Islet of Langerhans (tissue), 1 donor: ENCODE measurements around the gene REM2.

Experiments used
- FAIRE-seq: peaks from one replicate; lab custom pipeline; 2011; peaks lifted over from hg19 to GRCh38; lab: Jason Lieb, UNC

The REM2 gene, protein sequence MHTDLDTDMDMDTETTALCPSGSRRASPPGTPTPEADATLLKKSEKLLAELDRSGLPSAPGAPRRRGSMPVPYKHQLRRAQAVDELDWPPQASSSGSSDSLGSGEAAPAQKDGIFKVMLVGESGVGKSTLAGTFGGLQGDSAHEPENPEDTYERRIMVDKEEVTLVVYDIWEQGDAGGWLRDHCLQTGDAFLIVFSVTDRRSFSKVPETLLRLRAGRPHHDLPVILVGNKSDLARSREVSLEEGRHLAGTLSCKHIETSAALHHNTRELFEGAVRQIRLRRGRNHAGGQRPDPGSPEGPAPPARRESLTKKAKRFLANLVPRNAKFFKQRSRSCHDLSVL

DNA sequence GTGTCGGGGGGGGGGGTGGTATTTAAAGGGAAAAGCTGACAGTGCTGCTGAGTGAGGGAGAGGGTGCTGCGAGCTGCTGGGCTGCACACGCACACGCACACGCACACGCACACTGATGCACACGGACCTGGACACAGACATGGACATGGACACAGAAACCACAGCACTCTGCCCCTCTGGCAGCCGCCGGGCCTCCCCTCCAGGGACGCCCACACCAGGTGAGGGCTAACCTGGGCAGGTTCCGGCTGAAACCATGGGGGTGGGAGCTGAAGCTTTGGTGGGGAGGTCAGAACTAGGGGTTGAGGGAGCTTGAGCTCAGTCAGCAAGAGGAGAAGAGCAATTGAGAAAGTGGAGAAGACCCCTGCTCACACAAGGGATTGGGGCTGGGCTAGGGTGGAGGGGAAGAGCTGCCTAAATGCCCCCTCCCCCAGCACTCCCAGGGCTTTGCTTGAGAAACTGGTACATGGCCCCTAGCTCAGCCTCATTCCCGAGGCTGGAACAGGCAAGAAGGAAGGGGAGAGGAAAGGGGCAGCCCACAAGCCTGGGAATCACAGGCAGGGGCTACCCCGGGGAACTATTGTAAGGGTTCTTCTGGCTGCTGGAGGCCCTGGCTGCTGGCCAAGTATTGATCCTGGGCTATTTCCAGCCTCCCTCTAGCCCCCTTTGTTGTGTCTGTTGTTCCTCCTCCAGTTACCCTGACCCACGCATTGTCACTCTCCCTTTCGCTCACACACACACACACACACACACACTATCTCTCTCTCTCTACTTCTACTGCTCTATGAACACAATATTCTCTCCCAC is at the start of gene REM2:
Gene REM2 (plus strand): TSS at position 50 of the 804 bp plus-strand sequence. CDS start 66 bp downstream, at position 116.
- FAIRE-seq = no peak

DNA sequence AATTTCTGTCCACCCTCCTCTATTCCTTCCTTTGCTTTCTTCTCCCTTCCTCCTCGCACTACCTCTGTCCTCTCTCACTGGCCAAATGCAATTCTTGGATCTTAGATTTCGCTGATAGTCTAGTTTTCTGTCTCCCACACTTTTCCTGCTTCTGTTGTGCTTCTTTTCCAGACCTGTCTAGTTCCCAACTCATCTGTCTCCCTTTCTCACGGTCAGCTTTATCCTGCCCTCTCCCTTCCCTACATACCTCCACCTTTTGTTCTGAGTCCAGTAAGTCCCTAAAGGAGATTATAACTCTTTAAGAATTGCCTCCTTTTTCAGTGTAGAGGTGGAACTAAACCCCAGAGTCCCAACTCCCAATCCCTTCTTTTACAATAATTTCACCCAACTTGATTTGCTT is 47.5 kb upstream of the REM2 start:
- no peak for FAIRE-seq

DNA sequence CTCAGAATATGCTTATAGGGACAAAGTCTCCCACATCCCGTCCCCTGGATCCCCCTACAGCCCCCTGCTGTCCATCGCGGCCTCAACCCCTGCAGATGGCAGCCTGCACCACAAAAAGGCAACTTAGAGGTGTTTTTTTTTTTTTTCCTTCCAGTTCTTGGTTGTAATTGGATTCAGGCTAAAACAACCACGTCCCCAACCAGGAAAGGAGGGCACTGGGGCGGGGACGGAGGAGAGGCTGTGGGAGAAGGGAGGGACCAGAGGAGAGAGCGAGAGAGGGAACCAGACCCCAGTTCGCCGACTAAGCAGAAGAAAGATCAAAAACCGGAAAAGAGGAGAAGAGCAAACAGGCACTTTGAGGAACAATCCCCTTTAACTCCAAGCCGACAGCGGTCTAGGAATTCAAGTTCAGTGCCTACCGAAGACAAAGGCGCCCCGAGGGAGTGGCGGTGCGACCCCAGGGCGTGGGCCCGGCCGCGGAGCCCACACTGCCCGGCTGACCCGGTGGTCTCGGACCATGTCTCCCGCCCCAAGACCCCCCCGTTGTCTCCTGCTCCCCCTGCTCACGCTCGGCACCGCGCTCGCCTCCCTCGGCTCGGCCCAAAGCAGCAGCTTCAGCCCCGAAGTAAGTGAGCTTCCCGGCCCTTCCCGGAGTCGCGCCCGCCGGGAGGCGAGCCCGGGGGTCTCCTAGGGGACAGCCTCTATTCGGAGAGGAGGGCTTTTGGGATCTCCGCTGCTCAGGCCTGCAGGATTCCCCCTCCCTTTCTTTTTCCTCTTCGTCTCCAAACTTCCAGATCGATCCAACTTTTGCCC is 46.5 kb upstream of the REM2 start, which contains the start of gene MMP14:
Gene MMP14 (plus strand): TSS at position 285 of the 813 bp plus-strand sequence. CDS start 233 bp downstream, at position 518.
- FAIRE-seq = no peak

DNA sequence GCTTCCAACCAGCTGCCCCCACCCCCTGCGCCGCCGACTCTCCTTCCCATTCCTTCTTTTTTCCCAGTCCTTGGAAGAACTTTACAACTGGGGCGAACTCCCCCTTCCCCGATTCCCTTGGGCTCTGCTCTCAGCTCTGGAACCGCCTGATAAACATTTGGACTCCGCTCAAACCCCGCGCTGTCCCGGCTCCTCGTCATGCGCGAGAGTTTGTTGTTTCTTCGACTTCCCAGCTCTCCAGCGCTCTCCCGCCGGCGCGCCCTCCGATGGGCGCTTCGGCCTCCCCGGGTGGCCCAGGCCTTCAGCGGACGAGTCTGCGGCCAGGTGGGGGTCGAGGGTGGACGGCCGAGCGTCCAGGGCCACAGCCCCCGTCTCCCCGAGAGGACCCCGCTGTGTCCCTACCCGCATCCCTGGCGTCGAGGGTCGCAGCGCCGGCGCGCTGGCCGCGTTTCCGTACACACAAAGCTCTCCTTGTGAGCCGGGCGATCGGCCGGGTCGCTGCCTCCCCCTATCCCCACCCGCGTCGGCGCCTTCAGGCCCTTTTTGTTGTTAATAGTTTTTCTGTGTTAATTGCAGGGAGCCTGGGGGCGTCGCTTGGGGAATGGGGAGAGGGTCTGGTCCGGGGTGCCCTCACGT is 45.8 kb upstream of the REM2 start:
- FAIRE-seq = no peak

DNA sequence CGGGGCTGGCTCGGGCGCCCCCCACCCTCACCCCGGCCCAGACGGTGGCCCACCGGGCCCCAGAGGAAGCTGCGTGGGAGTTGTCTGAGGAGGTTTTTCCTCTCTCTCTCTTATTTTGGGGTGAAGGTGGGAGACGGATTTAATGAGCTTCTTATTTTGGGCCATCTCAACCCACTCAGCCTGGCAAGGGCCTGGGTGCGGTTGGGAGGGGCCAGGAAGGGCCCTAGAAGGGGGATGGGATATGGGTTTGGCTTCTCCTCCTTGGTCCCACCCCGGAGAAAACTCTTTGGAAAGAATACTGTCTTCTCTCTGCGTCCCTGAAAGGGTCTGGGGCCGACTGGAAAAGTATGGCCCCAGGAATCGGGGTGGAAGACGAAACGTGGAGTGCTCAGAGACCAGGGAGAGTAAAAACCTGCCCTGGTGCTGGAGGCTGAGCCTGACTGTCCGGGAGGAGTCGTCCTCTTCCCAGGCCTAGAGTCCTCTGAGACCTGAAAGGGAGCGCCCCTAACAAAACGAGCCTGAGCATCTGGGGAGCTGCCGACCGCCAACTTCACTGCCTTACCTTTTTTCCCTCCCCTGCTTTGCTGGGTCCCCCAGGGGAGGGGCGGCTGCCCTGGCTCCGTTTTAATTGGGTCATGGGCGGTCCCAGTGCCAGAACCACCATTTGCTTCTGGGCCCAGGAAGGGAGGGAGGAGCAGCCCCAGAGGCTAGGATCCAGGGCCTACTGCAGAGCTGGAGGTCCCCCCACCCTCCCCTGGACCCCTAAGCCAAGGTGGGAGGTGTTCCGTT is 45.1 kb upstream of the REM2 start:
- no peak for FAIRE-seq

DNA sequence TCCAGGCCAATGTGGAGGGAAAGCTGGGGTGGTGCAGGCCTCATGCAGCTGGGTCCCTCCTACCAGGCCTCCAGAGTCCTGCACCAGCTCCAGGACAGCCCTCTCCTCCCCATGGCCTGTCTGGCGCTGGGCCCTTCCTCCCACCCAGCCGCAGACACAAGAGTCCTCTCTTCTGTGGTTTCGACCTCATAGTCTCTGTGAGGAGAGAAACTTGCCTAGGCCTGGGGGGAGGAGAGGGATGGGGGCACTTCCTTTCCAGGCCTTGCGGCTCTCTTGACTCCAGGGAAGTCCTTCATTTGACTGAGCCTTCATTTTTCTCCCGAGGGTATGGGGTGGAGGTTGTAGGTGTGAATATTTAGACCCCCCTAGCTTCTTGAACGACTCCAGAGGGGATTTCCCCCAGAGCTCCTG is 44.4 kb upstream of the REM2 start:
- no peak for FAIRE-seq

DNA sequence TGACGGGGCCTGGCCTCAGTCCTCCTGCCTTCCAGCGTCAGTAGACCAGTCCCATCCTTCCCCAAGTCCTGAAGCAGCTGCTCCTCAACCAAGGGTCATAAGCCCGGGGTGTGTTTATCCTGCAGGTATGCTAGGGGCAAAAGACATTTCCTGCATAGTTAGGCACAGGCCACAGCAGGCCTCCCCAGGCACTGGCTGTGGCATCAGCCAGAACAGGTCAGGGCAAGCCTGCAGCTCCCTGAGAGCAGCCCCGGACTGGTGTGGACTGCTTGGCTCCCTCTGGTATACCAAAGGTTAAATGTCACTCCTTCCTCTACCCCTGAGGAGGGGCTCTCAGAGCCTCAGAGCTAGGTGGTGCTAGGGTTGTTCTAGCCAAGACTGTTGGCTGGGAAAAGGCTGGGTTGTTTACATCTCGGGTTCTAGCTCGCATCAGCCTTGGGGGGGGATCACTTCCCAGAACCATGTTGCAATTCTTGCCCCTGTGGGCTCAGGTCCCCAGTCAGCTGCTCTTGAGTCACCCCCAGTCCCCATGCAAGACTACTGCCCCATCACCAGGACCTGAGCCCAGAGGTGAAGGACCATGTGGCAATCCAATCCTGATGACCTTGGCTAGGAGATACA is 43.8 kb upstream of the REM2 start:
- no peak for FAIRE-seq

DNA sequence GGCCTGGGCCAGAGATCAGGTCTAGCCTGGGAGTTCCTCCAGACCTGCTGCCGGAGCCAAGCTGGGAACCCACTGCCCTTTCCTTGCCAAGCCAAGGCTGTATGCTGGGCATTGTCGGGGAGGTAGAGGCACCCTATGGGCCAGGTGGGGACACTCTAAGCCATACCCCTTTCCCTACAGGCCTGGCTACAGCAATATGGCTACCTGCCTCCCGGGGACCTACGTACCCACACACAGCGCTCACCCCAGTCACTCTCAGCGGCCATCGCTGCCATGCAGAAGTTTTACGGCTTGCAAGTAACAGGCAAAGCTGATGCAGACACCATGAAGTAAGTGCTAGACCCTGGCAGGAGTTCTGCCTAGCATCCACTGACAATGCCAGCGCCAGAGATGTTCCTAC is 41.7 kb upstream of the REM2 start:
- no peak for FAIRE-seq

DNA sequence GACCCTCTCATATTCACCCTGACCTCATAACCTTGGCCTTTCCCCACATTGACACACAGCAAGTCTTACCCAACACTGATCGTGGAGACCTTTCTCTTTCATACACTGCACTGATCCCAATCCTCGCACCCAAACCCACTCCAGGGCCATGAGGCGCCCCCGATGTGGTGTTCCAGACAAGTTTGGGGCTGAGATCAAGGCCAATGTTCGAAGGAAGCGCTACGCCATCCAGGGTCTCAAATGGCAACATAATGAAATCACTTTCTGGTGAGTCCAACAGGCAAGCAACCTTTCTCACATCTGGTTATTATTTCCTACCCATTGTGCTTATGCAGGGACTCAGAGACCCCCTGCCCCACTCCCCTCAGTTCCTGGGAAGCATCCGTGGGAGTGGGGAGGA is 41.3 kb upstream of the REM2 start:
- no peak for FAIRE-seq

DNA sequence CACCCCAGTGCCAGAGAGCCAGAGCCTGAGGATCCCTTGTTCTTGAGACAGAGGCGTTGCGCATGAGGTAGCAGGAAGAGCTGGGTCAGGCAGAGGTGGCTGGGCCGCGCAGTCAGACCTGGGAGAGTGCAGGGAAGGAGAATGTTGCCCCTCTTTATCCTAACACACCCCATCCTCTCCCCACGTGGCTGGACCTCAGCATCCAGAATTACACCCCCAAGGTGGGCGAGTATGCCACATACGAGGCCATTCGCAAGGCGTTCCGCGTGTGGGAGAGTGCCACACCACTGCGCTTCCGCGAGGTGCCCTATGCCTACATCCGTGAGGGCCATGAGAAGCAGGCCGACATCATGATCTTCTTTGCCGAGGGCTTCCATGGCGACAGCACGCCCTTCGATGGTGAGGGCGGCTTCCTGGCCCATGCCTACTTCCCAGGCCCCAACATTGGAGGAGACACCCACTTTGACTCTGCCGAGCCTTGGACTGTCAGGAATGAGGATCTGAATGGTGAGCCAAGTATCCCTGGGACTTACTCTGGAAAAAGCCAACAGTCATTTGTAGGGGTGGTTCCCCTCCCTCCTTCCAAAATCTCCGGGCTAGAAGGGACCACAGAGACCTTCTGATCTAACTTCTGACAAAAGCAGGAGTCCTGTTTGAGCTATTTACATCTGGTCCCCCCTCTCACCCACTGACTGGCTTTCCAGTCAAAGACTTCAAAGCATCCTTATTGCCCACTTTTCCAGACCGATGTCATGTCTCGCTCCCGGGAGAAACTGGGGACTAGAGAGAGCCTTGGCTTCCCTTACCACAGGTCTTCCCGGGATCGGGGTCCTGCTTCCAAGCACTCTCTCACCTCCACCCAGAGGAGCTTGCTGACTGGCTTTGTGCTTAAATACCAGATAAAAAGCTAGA is 40.6 kb upstream of the REM2 start:
- no peak for FAIRE-seq

DNA sequence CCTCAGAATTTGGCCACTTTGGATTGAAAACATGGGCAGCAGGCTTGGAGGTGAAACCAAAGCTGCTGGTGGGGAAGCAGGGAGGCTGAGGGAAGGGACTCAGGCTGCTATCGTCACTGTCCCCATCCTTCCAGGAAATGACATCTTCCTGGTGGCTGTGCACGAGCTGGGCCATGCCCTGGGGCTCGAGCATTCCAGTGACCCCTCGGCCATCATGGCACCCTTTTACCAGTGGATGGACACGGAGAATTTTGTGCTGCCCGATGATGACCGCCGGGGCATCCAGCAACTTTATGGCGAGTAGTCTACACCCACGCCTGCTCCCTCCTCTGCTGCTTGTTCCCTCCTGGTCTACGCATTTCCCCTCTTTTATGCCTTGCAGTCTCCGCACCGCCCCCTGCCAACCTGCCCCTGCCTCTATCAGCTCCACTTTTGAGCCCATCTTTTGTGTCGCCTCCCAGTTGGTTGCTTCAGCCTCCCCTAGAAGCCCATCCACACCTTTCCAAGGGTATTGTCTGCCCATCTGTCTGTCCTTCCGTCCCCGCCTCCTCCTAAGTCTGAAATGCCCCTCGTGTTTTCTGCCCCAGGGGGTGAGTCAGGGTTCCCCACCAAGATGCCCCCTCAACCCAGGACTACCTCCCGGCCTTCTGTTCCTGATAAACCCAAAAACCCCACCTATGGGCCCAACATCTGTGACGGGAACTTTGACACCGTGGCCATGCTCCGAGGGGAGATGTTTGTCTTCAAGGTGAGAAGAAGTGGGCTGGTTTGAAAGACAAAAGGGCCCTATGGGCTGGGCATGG is 39.7 kb upstream of the REM2 start:
- FAIRE-seq = no peak

DNA sequence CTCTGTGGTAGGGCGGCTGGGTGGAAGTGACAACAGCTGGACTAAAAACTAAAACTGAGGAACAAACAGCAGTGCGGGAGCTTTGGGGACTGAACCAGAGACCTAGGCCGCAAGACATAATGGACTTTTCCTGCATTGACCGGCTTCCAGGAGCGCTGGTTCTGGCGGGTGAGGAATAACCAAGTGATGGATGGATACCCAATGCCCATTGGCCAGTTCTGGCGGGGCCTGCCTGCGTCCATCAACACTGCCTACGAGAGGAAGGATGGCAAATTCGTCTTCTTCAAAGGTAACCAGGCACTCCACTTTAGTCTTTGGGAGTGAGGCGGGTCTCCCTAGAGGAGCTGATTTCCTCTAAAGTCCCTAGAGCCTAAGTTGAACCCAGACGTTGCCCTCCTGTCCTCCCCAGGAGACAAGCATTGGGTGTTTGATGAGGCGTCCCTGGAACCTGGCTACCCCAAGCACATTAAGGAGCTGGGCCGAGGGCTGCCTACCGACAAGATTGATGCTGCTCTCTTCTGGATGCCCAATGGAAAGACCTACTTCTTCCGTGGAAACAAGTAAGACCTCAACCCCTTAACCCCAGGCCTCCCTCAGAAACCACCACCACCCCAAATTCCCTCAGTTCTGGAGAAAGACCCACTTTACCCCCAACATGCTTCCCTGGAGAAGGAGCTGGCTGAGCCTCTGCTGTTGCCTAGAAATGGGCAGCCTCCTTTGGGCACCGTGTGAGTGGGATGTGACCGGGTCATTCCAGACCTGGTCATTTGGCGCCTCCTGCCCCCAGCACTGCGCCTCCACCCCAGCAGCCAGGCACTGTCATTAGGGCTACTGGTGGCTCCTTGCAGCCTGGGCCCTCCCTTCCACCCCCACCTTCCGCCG is 38.6 kb upstream of the REM2 start:
- no peak for FAIRE-seq

DNA sequence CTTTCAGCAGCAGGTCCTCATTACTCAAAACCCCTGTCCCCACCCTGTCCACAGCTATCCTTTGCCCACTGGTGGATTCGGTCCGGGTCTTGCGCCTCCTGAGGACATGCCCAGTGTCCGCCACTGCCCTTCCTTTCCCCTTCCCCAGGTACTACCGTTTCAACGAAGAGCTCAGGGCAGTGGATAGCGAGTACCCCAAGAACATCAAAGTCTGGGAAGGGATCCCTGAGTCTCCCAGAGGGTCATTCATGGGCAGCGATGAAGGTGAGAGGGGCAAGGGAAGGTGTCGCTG is 38.0 kb upstream of the REM2 start:
- FAIRE-seq = no peak

DNA sequence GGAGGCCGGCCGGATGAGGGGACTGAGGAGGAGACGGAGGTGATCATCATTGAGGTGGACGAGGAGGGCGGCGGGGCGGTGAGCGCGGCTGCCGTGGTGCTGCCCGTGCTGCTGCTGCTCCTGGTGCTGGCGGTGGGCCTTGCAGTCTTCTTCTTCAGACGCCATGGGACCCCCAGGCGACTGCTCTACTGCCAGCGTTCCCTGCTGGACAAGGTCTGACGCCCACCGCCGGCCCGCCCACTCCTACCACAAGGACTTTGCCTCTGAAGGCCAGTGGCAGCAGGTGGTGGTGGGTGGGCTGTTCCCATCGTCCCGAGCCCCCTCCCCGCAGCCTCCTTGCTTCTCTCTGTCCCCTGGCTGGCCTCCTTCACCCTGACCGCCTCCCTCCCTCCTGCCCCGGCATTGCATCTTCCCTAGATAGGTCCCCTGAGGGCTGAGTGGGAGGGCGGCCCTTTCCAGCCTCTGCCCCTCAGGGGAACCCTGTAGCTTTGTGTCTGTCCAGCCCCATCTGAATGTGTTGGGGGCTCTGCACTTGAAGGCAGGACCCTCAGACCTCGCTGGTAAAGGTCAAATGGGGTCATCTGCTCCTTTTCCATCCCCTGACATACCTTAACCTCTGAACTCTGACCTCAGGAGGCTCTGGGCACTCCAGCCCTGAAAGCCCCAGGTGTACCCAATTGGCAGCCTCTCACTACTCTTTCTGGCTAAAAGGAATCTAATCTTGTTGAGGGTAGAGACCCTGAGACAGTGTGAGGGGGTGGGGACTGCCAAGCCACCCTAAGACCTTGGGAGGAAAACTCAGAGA is 37.0 kb upstream of the REM2 start:
- FAIRE-seq = no peak

DNA sequence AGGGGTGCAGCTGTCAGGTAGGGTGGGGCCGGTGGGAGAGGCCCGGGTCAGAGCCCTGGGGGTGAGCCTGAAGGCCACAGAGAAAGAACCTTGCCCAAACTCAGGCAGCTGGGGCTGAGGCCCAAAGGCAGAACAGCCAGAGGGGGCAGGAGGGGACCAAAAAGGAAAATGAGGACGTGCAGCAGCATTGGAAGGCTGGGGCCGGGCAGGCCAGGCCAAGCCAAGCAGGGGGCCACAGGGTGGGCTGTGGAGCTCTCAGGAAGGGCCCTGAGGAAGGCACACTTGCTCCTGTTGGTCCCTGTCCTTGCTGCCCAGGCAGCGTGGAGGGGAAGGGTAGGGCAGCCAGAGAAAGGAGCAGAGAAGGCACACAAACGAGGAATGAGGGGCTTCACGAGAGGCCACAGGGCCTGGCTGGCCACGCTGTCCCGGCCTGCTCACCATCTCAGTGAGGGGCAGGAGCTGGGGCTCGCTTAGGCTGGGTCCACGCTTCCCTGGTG is 36.2 kb upstream of the REM2 start:
- no peak for FAIRE-seq

DNA sequence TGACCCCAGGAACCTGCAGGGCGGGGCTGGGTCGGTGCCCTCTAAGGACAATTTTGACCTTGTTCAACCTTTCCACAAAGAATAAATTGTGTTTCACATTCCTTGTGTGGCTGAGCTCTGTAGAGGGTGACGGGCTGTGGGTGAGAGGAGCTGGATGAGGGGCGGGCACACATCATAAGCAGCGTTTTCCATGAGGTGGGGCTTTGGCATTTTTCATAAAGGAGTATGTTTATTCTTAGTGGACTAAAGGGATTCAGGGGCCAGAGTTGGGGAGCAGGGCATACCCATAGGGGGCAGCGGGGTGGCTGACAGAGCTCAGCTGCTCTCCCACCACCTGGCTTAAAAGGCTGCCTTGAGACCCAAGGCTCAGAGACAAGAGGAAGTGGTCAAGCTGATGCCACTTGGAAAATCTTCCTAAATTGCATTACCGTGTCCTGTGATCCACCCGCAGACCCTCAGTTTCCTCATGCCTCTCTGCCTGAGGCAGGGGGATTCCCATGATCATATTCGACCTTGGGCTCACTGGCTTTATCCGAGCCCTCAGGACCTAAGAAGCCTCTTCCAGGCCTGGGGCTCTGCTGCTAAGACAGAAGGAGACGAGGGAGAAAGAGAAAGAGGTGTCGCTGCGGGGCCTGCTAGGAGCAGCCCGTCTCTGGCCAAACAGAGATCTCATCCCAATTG is 35.2 kb upstream of the REM2 start:
- no peak for FAIRE-seq
